Cardiac muscle cell (in vitro differentiated cells and primary cell): ENCODE results near the gene ABTB2. TPM values are rescaled to one million over a fixed set of nuclear protein-coding genes. Genes with fewer than 3 reads are reported as not detected.
A peak's percentile ranks its signal among the peaks of the same experiment; 100 is the strongest.

Source experiments
- DNase-seq, 2 donors: peaks; one replicate each; pipeline versions ENCODE4 v3.0.0 to v3.0.0-alpha.2; 2010 to 2017; ENCODE audit warnings: low read depth in 1 of 2, low spot score in 1 of 2
- H3K27ac ChIP-seq: fragments of 200-600 bp; sonication (generic); 2 replicates; pipeline ENCODE4 v1.5.1; 2016
- H3K27me3 ChIP-seq: fragments of 200-600 bp; sonication (generic); 2 replicates; pipeline ENCODE4 v1.6.0; 2016; ENCODE audit warnings: control low read depth
- H3K36me3 ChIP-seq: fragments of 200-600 bp; sonication (generic); 2 replicates; pipeline ENCODE4 v1.5.1; 2016; ENCODE audit warnings: control low read depth
- H3K4me1 ChIP-seq: fragments of 200-600 bp; sonication (generic); 2 replicates; pipeline ENCODE4 v1.8.1; 2017; ENCODE audit warnings: low read depth, mild to moderate bottlenecking, mixed run types
- H3K4me3 ChIP-seq: fragments of 200-600 bp; sonication (generic); 2 replicates; pipeline ENCODE4 v1.5.1; 2016; ENCODE audit warnings: mild to moderate bottlenecking
- H3K9me3 ChIP-seq: fragments of 200-600 bp; sonication (generic); 2 replicates; pipeline ENCODE4 v1.5.1; 2017; ENCODE audit warnings: low read depth, mild to moderate bottlenecking, control low read depth
- polyA plus RNA-seq: library from polyadenylated mRNA; unstranded; fragments of >200 nt; fragmentation: Nextera tagmentation; extraction: Ambion mirVana; gene quantifications from 2 replicates; pipeline ENCODE4 v1.2.1, GENCODE V29; 2016
- total RNA-seq: library from RNA; depleted of rRNA; stranded (reverse); fragments of >200 nt; gene quantifications from 2 replicates; pipeline ENCODE4 v1.2.3, GENCODE V29; 2016
- TF ChIP-seq, protein P1 (sequence below): IDR thresholded peaks from 2 replicates; pipeline ENCODE4 v1.5.1; 2012; ENCODE audit warnings: low read depth, mild to moderate bottlenecking, low read length

The ABTB2 gene
- total and polyA plus RNA-seq, 2 experiments from 2014 or later = 29.0 to 61.3 TPM

DNA sequence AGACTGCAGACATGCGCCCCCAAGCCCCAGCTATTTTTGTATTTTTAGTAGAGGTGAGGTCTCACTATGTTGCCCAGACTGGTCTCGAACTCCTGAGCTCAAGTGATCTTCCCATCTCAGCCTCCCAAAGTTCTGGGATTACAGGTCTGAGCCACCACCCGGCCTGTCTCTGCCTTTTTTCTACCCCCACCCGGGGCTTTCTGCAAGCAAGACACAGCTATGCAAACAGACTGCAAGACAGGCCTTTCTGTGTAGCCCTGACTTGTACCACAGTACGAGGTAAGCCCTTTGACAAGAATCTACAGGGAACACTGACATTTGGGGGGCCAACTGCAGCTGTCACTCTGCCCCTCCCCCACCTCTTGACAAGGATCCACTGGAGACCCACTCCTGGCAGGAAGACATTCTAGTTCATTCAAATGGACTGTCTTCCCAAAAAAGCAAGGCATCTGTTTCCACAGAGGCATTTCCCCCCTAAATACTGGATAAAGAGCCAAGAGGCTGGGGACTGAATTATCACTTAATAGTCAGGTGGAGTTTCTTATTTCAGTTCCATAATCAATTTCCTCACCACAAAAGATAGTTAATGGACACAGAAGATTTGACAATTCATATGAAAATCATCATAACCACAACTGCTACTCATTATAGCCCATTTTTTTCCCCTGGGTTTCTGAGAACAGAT is 118.2 kb downstream of the ABTB2 start:
- H3K27me3 ChIP-seq = no peaks in the 10 kb centered on the region
- DNase-seq = no peak
- TF ChIP-seq, protein P1, sequence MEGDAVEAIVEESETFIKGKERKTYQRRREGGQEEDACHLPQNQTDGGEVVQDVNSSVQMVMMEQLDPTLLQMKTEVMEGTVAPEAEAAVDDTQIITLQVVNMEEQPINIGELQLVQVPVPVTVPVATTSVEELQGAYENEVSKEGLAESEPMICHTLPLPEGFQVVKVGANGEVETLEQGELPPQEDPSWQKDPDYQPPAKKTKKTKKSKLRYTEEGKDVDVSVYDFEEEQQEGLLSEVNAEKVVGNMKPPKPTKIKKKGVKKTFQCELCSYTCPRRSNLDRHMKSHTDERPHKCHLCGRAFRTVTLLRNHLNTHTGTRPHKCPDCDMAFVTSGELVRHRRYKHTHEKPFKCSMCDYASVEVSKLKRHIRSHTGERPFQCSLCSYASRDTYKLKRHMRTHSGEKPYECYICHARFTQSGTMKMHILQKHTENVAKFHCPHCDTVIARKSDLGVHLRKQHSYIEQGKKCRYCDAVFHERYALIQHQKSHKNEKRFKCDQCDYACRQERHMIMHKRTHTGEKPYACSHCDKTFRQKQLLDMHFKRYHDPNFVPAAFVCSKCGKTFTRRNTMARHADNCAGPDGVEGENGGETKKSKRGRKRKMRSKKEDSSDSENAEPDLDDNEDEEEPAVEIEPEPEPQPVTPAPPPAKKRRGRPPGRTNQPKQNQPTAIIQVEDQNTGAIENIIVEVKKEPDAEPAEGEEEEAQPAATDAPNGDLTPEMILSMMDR = no peak
- peaks cover 48% of the 10 kb centered on the region for H3K4me1 ChIP-seq
- no peak overlapping the region for H3K4me3 ChIP-seq
- no peaks in the 10 kb centered on the region for H3K36me3 ChIP-seq
- H3K9me3 ChIP-seq = no peaks in the 10 kb centered on the region
- peak overlapping the region; percentile 35 for H3K27ac ChIP-seq

DNA sequence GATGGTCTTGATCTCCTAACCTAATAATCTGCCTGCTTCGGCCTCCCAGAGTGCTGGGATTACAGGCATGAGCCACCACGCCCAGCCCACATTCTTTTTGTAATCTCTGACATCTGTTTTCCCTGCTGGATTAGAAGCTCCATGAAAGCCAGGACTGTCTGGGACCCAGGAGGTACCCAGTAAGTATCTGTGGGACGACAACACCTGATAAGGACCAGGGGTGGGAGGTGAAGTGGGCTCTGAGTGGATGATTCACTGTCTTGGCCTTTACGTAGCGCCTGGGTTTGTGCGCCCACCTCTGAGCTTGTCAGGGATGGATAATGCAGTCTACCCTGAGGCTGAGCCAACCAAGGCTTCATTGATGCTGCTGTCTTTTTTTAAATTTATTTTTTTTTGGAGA is 118.8 kb downstream of the ABTB2 start:
- DNase-seq = peak in 1 of 2 donors; percentile 30
- Histone ChIP-seq H3K4me3 (no peak overlapping the region), H3K9me3 (no peaks in the 10 kb centered on the region), H3K4me1 (peaks cover 48% of the 10 kb centered on the region), H3K27me3 (no peaks in the 10 kb centered on the region), H3K27ac (peak overlapping the region; percentile 35), H3K36me3 (no peaks in the 10 kb centered on the region)
- TF ChIP-seq, protein P1 = no peak

DNA sequence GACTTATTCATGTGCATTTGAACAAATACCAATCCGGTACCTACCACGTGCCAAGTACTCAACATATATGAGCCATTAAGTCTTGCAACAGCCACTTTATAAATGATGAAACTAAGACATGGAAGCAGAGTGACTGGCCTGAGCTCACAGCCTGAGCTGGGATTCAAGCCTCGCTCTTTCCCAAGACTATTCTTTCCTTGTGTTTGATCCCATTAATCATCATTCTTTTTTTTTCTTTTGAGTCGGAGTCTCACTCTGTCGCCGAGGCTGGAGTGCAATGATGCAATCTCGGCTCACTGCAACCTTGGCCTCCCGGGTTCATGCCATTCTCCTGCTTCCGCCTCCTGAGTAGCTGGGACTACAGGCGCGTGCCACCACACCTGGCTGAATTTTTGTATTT is 119.3 kb downstream of the ABTB2 start:
- Histone ChIP-seq H3K36me3 (no peaks in the 10 kb centered on the region), H3K27me3 (no peaks in the 10 kb centered on the region), H3K4me3 (no peak overlapping the region), H3K4me1 (peaks cover 45% of the 10 kb centered on the region), H3K27ac (no peak overlapping the region), H3K9me3 (no peaks in the 10 kb centered on the region)
- DNase-seq = peak in 1 of 2 donors; percentile 85
- TF ChIP-seq, protein P1 = no peak

DNA sequence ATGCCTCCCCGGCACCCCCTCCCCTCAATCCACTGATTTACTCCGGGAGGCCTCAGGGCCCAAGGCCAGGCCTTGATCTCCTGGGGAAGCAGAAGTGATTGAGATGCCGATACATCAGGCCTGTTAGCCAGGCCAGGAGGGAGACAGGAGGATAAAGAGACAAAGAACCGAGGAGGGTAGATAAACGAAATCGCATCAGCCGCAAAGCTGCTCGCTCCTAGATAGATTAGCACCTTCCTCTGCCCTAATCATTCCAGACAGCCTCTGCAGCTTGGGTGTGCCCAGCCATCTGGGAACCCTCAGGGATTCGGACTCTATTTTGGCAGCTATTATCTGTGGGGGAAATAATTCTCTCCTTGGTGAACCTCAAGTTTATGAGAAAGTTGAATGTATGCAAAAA is 121.2 kb downstream of the ABTB2 start:
- Histone ChIP-seq H3K27me3 (no peaks in the 10 kb centered on the region), H3K27ac (peak overlapping the region; percentile 74), H3K9me3 (no peaks in the 10 kb centered on the region), H3K4me3 (no peak overlapping the region), H3K36me3 (no peaks in the 10 kb centered on the region), H3K4me1 (peaks cover 26% of the 10 kb centered on the region)
- no peak for DNase-seq
- TF ChIP-seq, protein P1 = no peak

DNA sequence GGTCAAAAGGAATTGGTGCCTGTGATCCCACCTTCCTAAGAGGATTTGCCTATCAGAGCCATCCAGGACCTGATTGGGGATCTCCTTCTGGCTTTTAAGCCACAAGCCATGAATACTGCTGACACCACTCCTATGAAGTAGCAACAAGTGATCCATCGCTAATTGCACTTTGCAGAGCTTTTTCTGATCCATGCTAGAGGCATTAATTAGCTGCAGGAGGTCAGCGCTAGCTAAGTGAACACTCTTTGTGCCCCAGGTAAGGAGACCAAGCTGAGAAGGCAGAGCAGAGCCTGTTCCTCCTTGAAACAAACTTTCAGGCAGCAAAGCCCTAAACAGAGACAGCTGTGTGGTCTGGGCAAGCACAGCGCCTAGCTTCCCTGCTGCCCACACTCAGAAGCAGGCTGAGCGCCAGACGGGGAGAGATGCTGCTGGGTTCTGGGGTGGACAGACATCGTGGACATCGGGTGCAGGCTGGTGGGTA is 122.2 kb downstream of the ABTB2 start:
- H3K36me3 ChIP-seq = no peaks in the 10 kb centered on the region
- no peaks in the 10 kb centered on the region for H3K27me3 ChIP-seq
- no peak overlapping the region for H3K4me3 ChIP-seq
- H3K4me1 ChIP-seq = peaks cover 25% of the 10 kb centered on the region
- H3K9me3 ChIP-seq = no peaks in the 10 kb centered on the region
- TF ChIP-seq, protein P1 = no peak
- no peak for DNase-seq
- no peak overlapping the region for H3K27ac ChIP-seq
